ENCODE measurements around the gene CNPY4.

The CNPY4 gene, protein sequence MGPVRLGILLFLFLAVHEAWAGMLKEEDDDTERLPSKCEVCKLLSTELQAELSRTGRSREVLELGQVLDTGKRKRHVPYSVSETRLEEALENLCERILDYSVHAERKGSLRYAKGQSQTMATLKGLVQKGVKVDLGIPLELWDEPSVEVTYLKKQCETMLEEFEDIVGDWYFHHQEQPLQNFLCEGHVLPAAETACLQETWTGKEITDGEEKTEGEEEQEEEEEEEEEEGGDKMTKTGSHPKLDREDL

DNA sequence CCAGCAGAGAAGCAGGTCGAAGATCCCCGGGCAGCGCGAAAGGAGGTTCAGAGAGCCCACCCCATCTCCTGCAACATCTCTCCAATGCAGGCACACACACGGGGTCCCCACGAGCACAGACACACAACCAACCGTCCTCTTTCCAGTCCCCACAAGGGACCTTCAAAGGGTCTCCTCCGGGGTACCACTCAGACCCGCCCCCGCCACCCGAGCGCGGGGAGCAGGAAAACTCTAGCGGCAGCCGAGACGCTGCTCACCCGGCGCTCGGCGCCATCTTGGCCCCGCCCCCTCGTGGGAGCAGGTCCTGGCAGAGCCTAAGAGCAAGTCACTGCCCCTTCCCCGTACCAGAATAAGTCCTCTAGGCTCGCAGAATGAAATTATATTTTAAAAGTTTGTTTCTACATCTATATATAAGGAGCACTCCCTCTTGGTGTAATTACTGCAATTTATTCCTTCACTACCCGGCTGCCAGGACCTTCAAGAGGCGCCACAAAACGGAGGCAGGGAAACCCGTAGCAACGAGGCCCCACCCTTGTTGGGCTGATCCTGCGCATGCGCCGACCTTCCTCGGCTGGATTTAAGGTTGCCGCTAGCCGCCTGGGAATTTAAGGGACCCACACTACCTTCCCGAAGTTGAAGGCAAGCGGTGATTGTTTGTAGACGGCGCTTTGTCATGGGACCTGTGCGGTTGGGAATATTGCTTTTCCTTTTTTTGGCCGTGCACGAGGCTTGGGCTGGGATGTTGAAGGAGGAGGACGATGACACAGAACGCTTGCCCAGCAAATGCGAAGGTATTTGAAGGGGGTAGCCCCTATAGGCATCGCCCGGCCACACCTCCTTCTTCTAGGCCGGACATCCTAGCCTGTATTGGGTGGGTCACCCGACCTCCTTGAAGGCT, at the start of gene CNPY4, which contains the start of gene TAF6:
Gene CNPY4, plus strand, starts transcription at position 563 of the 898 bp plus-strand sequence. Its CDS starts 111 bp downstream, at position 674.
Gene TAF6, minus strand, starts transcription at position 287 of the 898 bp plus-strand sequence. CDS start 5,149 bp downstream, outside the sequence.
- peak; percentile 93 for DNase-seq

DNA sequence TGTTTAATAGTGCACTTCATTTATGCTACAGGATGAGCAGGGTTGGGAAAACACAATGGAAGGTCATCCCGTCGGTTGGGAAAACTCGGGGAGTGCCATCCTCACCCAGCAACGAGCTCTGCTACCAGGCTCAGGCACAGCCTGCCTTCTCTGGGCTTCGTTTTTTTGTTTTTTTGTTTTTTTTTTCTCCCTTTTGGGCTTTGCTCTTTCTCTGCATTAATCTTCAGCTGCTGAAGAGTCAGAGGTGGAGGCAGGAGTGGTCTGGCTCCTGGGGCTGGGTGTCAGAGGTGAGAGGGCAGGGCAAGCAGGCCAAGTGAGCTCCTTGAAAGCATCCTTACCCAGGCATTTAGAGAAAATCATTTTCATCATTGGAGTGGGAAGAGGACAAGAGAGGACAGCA, 49.4 kb upstream of the CNPY4 start:
- no peak for DNase-seq

DNA sequence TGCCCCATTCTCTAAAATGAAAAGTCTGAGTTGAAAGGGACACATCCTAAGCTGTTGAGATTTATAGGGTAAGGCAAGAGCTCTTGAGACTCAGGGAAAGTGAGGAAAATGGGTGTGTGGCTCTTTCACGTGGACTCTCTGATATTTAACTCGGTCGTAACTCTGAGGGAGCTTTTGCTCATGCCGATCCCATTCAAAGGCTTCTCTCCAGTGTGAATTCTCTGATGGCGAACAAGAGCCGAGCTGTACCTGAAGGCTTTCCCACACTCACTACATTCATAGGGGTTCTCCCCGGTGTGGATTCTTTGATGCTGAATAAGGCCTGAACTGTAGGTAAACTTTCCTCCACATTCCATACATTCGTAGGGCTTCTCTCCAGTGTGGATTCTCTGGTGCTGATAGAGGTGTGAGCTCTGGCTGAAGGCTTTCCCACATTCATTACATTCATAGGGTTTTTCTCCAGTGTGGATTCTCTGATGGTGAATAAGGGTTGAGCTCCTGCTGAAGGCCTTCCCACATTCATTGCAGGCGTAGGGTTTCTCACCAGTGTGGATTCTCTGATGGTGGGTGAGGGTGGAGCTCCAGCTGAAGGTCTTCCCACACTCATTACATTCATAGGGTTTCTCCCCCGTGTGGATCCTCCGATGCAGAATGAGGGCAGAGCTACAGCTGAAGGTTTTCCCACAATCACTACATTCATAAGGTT, 48.3 kb upstream of the CNPY4 start:
- no peak for DNase-seq

DNA sequence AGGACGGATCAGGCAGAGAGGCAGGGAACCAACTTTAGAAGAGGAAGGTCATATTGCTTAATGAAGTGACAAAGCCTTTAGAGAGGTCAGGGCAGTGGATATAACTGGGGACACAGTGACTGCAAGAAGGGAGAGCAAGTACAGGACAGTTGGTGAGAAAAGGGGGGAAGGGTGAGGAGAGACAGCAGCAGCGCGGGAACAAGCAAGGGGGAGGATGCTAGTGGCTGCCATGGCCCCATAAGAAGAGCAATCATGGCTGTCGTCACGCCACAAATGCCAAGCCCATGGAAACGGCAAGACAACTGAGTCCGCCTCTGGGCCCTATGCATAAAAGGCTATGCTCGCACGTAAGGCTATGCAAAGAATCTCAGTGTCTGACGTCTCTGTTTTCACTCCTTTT, 47.0 kb upstream of the CNPY4 start:
- DNase-seq, result no peak

DNA sequence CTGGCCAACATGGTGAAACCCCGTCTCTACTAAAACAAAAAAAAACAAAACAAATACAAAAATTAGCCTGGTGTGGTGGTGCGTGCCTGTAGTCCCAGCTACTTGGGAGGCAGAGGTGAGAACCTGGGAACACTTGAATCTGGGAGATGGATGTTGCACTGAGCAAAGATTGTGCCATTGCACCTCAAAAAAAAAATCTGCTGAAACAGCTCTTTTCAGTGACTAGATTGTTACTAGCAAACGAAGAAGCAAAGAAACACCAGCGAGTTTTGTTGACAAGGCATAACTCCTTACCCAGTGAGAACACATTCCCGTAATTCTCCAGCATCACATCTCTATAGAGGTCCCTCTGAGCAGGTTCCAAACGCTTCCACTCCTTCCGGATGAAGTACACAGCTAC, 44.6 kb upstream of the CNPY4 start:
- DNase-seq, result no peak

DNA sequence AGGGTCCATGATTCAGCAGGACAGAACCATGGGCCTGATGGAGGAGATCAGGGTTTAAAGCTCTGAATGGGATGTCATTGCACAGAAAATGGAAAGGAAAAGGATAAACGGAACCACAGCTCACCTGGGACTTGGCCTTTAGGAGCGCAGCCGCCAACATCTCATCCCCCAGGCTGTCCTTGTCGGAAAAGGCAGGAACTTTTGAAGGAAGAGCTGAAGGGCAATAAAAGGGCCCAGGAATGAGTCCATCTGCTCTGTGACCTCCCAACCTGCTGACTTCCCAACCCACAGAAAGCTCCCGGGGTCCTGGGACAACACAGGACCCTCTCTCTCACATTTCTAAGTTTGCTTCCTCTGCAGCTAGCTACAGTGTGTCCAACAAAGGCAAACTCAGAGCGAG, 44.0 kb upstream of the CNPY4 start:
- no peak for DNase-seq

DNA sequence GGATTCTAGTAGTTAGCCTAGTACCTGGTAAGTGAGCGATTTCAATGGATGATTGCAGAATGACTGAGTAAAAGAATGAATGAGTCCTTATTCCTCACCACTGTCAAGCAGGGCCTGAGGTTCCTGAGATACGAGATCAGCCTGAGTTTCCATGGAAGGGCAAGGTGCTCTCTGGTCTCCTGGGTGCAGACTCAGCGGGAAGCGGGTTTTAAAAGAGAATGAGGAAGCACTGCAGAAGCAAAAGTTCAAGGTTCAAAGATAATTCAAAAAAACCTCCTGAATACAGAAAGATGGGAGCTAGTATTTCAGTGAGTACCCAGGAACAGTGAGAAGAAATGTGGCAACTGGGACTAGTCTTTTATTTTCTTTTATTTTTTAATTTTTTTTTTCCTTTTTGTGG, 42.2 kb upstream of the CNPY4 start:
- DNase-seq, result no peak

DNA sequence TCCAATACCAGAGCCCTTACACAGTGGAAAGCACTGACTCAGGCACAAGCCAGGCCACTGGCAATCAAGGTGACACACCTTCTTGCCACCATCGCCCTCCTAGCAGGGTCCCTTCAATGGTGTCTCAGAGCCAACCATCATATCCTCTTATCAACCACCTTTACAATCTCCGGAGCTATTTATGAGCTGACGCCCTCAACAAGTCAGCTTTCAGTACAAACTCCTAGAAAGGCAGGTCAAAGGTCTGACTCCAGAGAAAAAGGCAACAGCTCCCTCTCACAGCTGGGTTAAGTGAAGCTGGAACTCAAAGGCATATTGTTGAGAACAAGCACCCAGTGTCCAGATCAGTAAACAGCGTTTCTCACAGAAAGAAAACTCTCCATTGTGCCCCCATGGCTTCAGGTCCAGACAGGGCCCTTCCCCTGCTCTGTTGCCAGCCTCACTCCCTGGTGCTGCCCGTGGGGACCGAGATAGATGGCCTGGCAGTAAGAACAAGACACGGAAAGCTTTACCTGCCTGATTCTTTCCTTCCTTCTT, 40.3 kb upstream of the CNPY4 start:
- no peak for DNase-seq

DNA sequence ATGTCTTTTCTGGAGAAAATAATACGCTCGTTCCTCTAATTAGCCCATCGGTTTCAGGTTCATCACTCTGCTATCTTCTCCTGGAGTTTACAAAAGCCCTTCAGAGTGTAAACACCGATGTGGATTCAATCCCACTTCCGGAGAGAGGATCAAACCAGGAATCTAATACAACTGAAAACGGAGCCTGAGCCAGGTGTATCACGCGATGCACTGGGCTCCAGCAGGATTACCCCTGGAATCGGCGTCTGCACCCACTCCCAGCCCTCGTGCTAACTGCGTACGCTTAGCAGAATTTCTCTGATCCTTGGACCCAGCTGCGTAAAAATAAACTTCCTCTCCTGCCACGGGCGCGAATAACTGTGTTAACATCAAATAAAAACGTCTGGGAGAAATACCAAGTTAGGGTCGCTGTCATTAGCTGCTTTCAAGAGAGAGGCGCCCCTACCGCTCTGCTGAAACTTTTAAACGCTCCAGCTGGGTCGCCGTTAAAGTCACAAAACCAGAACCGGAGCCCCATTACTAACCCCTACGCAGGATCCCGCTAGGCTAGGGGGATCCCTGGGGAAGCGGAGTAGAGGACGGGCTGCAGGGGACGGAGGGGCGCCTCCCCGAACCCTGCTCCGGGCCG, 38.4 kb upstream of the CNPY4 start:
- DNase-seq, result no peak

DNA sequence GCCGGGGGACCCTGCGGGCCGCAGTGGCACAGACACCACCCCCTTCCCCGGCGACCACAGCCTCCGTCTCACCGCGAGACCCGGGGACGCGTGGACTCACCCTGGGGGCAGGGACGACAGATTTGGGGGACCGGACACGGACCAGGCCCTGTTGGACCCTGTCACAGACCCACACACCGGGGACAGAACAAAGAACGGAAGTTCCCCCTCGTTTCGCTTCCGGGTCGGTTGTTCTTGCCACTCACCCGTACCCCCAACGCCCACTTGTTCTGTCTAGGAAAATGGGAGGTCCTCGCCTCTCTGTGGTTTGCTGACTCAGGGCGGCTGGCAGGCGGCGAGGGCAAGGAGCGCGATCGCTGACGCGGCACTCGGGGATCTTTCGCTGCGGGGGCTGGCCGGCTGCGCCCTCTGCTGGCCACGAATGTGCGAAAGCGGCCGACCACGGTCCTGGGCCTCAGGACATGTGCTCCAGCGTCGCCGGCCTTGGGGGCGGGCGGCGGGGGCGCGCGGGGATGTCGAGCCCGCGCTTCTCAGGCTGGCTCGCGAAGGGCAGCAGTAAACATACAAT, 37.8 kb upstream of the CNPY4 start, which contains the start of gene ZNF3:
Gene ZNF3, minus strand, starts transcription at position 189 of the 568 bp plus-strand sequence. CDS start 4,366 bp downstream, outside the sequence.
- DNase-seq, result peak; percentile 98

DNA sequence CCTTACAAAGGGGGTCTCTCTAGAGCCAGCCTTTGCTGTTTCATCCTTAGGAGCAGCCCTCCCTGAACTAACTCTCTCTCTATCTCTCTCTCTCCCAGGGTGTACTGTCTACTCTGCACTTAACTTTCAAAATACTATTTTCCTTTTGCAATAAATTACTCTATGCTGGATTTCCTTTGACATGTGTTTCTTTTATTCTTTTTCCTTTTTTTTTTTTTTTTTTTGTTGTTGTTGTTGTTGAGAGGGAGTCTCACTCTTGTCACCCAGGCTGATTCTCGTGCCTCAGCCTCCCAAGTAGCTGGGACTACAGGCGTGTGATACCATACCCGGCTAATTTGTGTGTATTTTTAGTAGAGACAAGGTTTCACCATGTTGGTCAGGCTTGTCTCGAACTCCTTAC, 36.5 kb upstream of the CNPY4 start:
- no peak for DNase-seq

DNA sequence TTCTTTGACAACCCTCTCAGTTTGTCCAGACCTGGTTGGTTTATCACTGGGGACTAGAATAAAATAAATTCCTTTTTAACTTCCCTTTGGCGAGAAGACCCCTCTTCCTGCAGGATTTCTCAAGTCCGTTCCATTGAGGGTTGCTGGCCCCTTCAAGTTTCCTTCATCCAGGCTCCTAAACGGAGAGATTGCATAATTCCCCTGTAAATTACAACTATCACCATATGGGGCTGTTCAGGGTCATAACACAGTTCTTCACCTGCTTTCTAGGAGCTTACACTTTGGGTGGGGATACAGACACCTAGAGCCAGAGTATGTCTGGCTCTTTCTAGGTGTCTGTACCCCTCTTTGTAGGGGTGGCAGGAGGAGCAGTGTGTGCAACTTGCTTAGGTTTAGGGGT, 33.9 kb upstream of the CNPY4 start:
- no peak for DNase-seq

DNA sequence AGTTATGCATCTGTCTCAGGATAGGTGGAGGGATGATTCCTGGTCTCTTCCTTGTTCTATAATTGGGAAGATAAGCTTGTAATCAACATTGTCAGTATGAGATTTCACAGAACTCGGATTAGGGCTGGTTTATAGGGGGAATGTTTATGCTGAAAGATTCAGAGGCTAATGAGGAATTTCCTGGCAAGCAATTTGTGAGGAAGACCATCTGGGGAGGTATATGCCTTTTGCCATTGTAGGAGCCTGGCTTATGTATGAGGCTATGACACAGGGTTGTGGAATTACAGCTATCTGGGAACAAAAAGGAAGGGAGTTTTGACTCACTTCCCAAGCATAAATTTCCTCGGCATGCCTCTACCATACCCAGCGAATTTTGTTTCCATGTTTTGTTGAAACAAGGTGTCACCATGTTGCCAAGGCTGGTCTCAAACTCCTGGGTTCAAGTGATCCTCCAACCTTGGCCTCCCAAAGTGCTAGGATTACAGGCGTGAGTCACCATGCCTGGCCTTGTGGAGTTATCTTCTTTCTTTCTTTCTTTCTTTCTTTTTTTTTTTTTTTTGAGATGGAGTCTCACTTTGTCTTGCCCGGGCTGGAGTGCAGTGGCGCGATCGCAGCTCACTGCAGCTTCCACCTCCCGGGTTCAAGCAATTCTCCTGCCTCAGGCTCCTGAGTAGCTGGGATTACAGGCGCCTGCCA, 32.2 kb upstream of the CNPY4 start:
- no peak for DNase-seq

DNA sequence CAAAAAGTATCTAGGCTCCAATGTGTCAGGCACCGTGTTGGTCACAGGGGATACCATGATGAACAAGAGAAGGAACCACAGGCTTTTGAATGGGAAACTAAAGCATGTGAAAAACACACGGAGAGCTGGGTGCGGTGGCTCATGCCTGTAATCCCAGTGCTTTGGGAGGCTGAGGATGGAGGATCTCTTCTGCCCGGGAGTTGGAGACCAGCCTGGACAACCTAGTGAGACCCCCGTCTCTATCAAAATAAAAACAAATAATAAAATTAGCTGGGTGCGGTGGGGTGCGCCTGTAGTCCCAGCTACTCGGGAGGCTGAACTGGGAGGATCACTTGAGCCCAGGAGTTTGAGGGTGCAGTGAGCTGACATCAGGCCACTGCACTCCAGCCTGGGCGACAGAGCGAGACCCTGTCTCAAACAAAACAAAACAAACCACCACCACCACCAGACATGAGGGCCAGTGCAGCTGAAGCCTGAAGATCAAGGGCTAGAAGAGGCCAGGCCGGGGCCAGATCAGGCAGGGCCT, 31.3 kb upstream of the CNPY4 start:
- DNase-seq, result no peak

DNA sequence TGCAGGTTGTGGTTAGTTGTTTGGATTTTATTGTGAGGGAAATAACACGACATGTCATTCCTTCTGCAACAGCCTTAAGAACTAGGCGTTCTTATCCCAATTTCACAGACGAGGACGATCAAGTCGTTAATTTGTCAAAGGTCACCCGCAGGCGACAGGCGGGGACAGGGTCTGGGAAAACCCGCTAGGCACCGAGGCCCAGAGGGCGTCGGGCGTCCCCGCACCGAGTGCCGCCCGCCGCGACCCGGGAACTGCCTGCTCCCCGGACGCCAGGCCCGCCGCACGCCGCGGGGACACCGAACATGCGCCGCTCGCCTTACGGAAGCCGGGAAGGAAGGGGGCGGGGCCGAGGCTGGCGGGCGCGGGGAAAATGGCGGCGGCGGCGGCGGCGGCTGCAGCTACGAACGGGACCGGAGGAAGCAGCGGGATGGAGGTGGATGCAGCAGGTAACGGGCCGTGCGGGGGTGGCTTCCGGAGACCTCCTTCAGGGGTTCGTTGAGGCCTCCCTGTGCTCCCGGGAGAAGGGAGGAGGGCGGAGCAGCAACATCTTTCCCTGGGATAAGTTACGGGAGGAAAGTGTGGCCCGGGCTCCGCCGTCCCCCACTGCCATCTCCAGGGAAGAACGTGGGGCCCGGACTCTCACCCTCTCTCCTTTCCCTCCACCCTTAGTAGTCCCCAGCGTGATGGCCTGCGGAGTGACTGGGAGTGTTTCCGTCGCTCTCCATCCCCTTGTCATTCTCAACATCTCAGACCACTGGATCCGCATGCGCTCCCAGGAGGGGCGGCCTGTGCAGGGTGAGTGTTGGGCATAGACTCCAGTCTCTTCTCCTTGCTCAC, 30.6 kb upstream of the CNPY4 start, which contains the start of gene COPS6:
Gene COPS6, plus strand, starts transcription at position 349 of the 837 bp plus-strand sequence. Its CDS starts 22 bp downstream, at position 371.
- peak; percentile 77 for DNase-seq

DNA sequence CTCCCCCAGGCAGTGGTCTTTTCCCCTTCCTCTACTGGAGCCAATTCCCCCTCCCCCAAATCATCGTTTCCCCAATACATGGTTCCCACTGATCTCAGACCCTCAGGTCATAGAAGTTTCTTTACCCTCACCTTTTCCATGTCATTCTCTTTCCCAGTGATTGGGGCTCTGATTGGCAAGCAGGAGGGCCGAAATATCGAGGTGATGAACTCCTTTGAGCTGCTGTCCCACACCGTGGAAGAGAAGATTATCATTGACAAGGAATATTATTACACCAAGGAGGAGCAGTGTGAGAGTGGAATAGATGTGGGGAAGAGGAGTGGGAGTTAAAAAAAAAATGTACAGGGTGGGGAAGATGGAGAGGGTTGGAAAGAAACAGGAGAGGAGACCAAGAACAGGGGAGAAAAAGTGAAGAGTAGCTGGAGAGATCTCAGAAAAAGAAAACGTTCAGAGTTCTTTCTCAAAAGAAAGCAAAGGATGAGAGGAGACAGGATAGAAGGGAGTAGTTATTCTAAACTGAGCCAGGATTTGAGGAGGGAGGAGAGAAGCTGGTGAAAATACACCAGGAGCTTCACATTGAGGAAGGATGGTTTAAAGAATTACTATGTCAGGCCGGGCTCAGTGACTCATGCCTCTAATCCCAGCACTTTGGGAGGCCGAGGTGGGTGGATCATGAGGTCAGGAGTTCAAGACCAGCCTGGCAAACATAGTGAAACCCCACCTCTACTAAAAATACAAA, 29.8 kb upstream of the CNPY4 start:
- DNase-seq, result no peak

DNA sequence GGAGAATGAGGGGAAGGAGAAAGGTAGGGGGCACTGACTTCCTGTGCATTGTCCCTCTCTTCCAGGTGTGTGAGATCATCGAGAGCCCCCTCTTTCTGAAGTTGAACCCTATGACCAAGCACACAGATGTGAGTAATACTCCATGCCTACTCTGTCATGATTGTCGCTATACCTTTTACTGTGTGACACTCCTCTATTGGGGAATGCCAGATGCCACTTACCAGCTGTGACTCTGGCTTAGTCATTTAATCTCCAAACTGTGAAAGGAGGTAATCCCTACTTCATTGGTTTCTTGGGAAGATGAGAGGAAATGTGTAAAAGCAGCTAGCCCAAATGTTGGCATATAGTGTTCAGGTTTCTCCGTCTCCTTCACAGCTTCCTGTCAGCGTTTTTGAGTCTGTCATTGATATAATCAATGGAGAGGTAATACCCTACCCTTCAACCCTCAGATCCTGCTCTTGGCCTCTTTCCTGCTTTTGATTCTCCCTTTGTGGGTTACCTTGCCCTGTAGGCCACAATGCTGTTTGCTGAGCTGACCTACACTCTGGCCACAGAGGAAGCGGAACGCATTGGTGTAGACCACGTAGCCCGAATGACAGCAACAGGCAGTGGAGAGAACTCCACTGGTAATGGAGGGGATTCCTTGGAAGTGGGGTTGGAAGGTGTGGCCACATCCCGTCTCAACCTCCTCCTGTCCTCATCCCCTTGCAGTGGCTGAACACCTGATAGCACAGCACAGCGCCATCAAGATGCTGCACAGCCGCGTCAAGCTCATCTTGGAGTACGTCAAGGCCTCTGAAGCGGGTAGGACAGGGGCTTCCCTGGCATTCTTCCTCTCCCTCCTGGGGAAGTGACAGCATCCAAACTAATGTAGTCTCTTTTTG, 28.7 kb upstream of the CNPY4 start:
- no peak for DNase-seq

DNA sequence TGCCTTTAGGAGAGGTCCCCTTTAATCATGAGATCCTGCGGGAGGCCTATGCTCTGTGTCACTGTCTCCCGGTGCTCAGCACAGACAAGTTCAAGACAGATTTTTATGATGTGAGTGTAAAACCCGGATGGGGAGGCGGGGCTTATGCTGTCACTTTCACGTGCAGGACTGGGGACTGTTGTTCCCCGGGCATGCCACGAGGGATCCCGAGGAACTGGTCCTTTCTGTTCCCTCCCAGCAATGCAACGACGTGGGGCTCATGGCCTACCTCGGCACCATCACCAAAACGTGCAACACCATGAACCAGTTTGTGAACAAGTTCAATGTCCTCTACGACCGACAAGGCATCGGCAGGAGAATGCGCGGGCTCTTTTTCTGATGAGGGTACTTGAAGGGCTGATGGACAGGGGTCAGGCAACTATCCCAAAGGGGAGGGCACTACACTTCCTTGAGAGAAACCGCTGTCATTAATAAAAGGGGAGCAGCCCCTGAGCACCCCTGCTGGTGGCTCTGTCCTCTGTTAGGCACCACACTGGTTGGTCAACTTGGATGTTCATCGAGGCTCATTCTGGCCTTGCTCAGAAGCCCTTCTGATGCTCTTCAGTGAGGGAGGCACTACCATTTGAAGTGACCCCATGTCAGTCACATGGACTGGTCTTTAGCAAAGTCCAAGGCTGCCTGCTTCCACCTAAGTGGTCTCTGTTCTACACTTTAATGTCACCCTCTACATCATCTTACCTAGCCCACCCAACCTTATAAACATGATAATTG, 27.8 kb upstream of the CNPY4 start:
- DNase-seq, result no peak
